OCI-LY3 (cell line): ENCODE results near the gene ZNF511.

Source experiments
- H2AFZ ChIP-seq: fragments of 200-600, 300-600 bp; shearing (Covaris generic); 2 replicates; pipeline ENCODE4 v1.6.0; 2014; ENCODE audit warnings: antibody characterized with exemption, low read depth, low read length
- H3K27ac ChIP-seq: fragments of 200-600, 300-600 bp; sonication (generic); 2 replicates; pipeline ENCODE4 v1.5.1; 2014; ENCODE audit warnings: mild to moderate bottlenecking, low read length, moderate library complexity, mixed read lengths
- H3K27me3 ChIP-seq: fragments of 200-600, 300-600 bp; sonication (generic); 2 replicates; pipeline ENCODE4 v1.6.1; 2014; ENCODE audit warnings: low read depth, low read length, mixed read lengths
- H3K36me3 ChIP-seq: fragments of 200-600, 300-600 bp; sonication (generic); replicated peaks from 2 replicates; pipeline ENCODE3; 2014; ENCODE audit warnings: low read depth, low read length, mixed read lengths
- H3K4me1 ChIP-seq: fragments of 300-600, 200-600 bp; sonication (generic); 2 replicates; pipeline ENCODE4 v1.6.1; 2014; ENCODE audit warnings: low read length, mixed read lengths
- H3K4me2 ChIP-seq: fragments of 200-600, 300-600 bp; sonication (generic); 2 replicates; pipeline ENCODE4 v1.6.1; 2014; ENCODE audit warnings: low read length, mixed read lengths
- H3K4me3 ChIP-seq: fragments of 300-600, 200-600 bp; sonication (generic); 2 replicates; pipeline ENCODE4 v1.5.1; 2014; ENCODE audit warnings: antibody characterized with exemption, mild to moderate bottlenecking, low read length, moderate library complexity
- H3K79me2 ChIP-seq: fragments of 300-600, 200-600 bp; shearing (Covaris generic); 2 replicates; pipeline ENCODE4 v1.6.1; 2014; ENCODE audit warnings: mild to moderate bottlenecking, low read length, mixed read lengths
- H3K9ac ChIP-seq: fragments of 300-600, 200-600 bp; shearing (Covaris generic); 2 replicates; pipeline ENCODE4 v1.6.0; 2014; ENCODE audit warnings: mild to moderate bottlenecking, low read length, moderate library complexity
- H3K9me3 ChIP-seq: fragments of 200-600, 300-600 bp; shearing (Covaris generic); 2 replicates; pipeline ENCODE4 v1.6.1; 2014; ENCODE audit warnings: low read length, mixed read lengths; ENCODE audit not compliant: insufficient read depth
- H4K20me1 ChIP-seq: fragments of 200-600, 300-600 bp; sonication (generic); 2 replicates; pipeline ENCODE4 v1.6.1; 2016; ENCODE audit warnings: low read length, mixed read lengths; ENCODE audit not compliant: insufficient read depth
- EZH2phosphoT487 ChIP-seq: fragments of 200-600 bp; shearing (Covaris generic); IDR thresholded peaks from 2 replicates; pipeline ENCODE4 v1.6.1; 2018; ENCODE audit warnings: antibody characterized with exemption, mixed run types, low read depth
- TF ChIP-seq, protein P1 (sequence below): fragments of 200-600, 300-600 bp; sonication (generic); IDR thresholded peaks from 2 replicates; pipeline ENCODE4 v1.5.1; 2014; ENCODE audit warnings: antibody characterized with exemption, low read length, low read depth

ZNF511 gene

DNA sequence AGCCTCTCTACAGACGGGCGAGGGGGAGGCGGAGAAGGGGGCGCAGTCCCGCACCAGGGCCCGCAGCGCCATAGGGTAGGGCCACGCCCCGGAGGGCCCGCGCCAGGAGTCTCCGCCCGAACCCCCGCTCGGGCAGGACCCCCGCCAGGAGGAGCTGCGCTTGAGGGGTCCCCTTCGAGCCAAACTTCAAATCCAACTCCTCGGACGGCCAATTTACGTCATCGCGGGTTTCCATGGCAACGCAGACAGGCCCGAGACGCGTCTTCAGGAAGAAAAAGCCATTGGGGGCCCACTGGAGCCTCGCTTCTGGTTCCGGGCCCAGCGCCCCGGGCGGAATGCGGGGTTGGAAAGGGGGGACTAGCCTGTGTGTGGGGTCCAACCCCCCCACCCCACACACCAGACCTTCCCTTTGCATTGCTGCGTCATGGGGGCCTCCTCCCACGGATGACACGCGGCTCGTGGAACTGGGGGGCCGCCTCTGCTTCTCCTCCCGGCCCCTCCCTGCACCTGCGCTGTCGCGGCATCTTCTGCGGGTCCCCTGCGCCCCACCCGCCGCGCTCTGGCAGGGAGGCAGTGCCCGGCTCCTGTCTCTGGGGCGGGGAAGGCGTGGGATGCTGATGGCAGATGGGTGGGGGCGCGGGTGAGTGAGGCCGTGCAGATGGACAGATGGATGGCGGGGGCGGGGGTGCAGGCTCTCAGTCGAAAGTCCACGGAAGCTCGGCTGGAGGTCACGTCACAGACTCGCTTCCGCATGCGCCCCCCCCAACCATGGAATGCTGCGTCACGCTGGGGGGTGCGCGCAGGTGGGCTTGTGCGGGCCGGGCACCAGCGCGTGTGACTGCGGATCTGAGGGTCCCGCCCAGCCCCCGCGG is 26.8 kb downstream of the ZNF511 start:
- TF ChIP-seq, protein P1, sequence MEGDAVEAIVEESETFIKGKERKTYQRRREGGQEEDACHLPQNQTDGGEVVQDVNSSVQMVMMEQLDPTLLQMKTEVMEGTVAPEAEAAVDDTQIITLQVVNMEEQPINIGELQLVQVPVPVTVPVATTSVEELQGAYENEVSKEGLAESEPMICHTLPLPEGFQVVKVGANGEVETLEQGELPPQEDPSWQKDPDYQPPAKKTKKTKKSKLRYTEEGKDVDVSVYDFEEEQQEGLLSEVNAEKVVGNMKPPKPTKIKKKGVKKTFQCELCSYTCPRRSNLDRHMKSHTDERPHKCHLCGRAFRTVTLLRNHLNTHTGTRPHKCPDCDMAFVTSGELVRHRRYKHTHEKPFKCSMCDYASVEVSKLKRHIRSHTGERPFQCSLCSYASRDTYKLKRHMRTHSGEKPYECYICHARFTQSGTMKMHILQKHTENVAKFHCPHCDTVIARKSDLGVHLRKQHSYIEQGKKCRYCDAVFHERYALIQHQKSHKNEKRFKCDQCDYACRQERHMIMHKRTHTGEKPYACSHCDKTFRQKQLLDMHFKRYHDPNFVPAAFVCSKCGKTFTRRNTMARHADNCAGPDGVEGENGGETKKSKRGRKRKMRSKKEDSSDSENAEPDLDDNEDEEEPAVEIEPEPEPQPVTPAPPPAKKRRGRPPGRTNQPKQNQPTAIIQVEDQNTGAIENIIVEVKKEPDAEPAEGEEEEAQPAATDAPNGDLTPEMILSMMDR, result no peak
- TF ChIP-seq EZH2phosphoT487, result no peak
- H3K9ac ChIP-seq, result no peak overlapping the region
- H3K27ac ChIP-seq, result no peak overlapping the region
- H3K79me2 ChIP-seq, result no peaks in the 10 kb centered on the region
- no peaks in the 10 kb centered on the region for H3K4me1 ChIP-seq
- H2AFZ ChIP-seq, result no peak overlapping the region
- no peak overlapping the region for H3K4me2 ChIP-seq
- no peak overlapping the region for H3K4me3 ChIP-seq
- H3K36me3 ChIP-seq, result no peaks in the 10 kb centered on the region
- H4K20me1 ChIP-seq, result no peaks in the 10 kb centered on the region
- H3K9me3 ChIP-seq, result no peaks in the 10 kb centered on the region
- peaks cover 5% of the 10 kb centered on the region; the same call in 1 of the 2 replicates for H3K27me3 ChIP-seq

DNA sequence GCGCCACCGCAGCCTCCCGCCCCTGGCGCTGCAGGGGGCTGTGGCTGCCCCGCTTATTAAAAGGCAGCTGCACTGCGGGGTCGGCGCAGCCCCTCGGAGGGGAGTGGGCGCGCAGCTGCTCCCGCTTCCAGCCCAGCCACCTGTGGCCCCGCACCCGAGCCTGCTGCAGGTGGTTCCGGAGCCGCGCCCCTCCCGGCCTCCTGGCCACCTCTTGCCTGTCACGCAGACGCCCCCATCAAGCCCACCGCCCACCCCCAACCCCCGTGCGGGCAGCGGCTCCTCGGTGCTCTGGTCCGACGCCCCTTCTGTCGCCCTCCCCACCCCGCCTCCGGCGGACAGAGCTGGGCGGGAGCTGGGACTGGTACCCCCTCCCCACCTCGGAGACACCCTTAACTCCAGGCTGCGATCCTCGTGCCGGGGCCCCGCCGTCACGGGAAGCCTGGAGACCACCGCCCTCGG is 27.4 kb downstream of the ZNF511 start:
- no peak overlapping the region for H3K9ac ChIP-seq
- H3K27ac ChIP-seq, result no peak overlapping the region
- peaks cover under 1% of the 10 kb centered on the region; the same call in 1 of the 2 replicates for H3K27me3 ChIP-seq
- no peak overlapping the region for H3K4me3 ChIP-seq
- no peaks in the 10 kb centered on the region for H3K4me1 ChIP-seq
- H3K9me3 ChIP-seq, result no peaks in the 10 kb centered on the region
- H4K20me1 ChIP-seq, result no peaks in the 10 kb centered on the region
- TF ChIP-seq, protein P1, result no peak
- no peak for TF ChIP-seq EZH2phosphoT487
- no peaks in the 10 kb centered on the region for H3K79me2 ChIP-seq
- H2AFZ ChIP-seq, result no peak overlapping the region
- no peak overlapping the region for H3K4me2 ChIP-seq
- no peaks in the 10 kb centered on the region for H3K36me3 ChIP-seq

DNA sequence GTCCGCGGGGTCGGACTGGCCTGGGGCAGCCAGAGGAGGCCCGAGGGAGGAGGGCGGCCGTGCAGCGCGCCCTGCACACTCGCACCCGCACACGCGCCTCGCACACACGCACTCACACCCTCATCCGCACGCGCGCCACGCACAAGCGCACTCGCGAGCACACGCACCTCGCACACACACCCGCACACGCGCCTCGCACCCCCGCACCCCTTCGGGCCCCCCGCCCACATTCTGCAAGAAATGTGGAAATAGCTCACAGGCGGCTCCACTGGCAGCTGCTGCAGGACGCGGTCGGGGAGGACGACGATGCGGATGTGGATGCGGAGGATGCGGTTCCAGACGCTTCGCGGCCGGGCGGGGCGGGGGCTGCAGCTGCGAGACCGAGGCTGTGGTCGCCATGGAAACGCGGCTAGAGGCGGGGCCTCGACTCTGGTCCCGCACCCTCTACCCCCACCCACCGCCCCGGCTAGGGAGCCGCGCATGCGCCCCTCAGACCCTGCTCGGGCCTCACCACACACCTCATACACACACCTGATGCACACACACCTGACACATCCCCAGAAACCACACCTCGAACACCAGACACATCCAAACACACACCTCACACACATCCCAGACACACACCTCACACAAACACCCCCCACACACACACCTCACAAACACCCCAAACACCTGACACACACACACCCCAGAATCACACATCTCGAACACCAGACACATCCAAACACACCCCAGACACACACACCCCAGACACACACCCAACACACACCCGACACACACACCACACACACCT is 28.1 kb downstream of the ZNF511 start, which contains the start of gene CALY:
Gene CALY (minus strand): TSS at position 320 of the 793 bp plus-strand sequence. CDS start 7,907 bp downstream, outside the sequence.
- Histone ChIP-seq H3K79me2 (no peaks in the 10 kb centered on the region), H3K27ac (no peak within 1 kb of the TSS), H4K20me1 (no peaks in the 10 kb centered on the region), H3K4me1 (no peaks in the 10 kb centered on the region), H3K4me3 (no peak within 1 kb of the TSS), H3K9ac (no peak within 1 kb of the TSS), H3K9me3 (no peaks in the 10 kb centered on the region), H3K27me3 (no peaks in the 10 kb centered on the region), H2AFZ (no peak within 1 kb of the TSS), H3K4me2 (no peak within 1 kb of the TSS), H3K36me3 (no peaks in the 10 kb centered on the region)
- TF ChIP-seq, protein P1, result no peak
- TF ChIP-seq EZH2phosphoT487, result no peak

DNA sequence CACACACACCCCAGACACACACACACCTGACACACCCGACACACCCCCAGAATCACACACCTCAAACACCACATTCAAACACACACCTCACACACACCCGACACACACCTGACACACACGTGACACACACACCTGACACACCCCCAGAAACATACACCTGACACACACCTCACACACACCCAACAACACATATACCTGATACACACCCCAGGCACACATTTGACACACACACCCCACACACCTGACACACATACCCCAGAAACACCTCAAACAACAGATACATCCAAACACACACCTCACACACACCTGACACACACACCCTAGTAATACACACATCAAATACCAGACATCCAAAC is 28.6 kb downstream of the ZNF511 start:
- Histone ChIP-seq H3K9me3 (no peaks in the 10 kb centered on the region), H3K27me3 (no peaks in the 10 kb centered on the region), H3K4me3 (no peak overlapping the region), H3K4me2 (no peak overlapping the region), H3K36me3 (no peaks in the 10 kb centered on the region), H2AFZ (no peak overlapping the region), H3K79me2 (no peaks in the 10 kb centered on the region), H3K27ac (no peak overlapping the region), H3K4me1 (no peaks in the 10 kb centered on the region), H4K20me1 (no peaks in the 10 kb centered on the region), H3K9ac (no peak overlapping the region)
- TF ChIP-seq, protein P1, result no peak
- TF ChIP-seq EZH2phosphoT487, result no peak
